ENCODE measurements around the gene VASH1.
"Not testable (repeated sequence)": the region's sequence is repeated elsewhere in the genome, so short reads cannot be mapped to it uniquely, and the experiment has no call there.

- not testable (repeated sequence) for TF ChIP-seq TAF1 (IDR thresholded peaks at IDR 0.05; ENCODE audit: borderline replicate concordance, low read depth, low read length); RAD21 (IDR thresholded peaks at IDR 0.05; ENCODE audit: low read length); GATA2 (CRISPR knock-in tag; IDR thresholded peaks at IDR 0.05); NRF1 (IDR thresholded peaks at IDR 0.05; ENCODE audit: low read depth, low read length); CTCF (IDR thresholded peaks at IDR 0.05); POLR2AphosphoS5 (IDR thresholded peaks at IDR 0.05; ENCODE audit: low read depth, low read length); CHD2 (IDR thresholded peaks at IDR 0.05; ENCODE audit: low read length, partially characterized antibody); MXI1 (IDR thresholded peaks at IDR 0.05; ENCODE audit: low read depth, low read length); USF2 (IDR thresholded peaks at IDR 0.05; ENCODE audit: borderline replicate concordance, low read depth, low read length); RCOR1 (IDR thresholded peaks at IDR 0.05; ENCODE audit: low read length); SMC3 (IDR thresholded peaks at IDR 0.05; ENCODE audit: low read depth, low read length)
Observed at GRCh38 chr14:76721506-76721905, 39.8 kb upstream of the VASH1 start.

All from SK-N-SH (cell line).